Stomach (tissue), 4 donors: ENCODE results near the gene ETNK1.

Experiments
- EP300 ChIP-seq: sonication (generic); formaldehyde crosslinking; IDR thresholded peaks from one replicate; pipeline ENCODE4 v1.6.1; 2017; ENCODE audit warnings: antibody characterized with exemption
- POLR2A ChIP-seq, 4 donors: fragments of 450-650 bp; IDR thresholded peaks; one replicate each; pipeline ENCODE4 v1.6.1; 2016; ENCODE audit warnings: antibody characterized with exemption in 4 of 4, control low read depth in 2 of 4, mild to moderate bottlenecking in 1 of 4, moderate library complexity in 1 of 4
- POLR2AphosphoS5 ChIP-seq, 3 donors: sonication (generic); formaldehyde crosslinking; IDR thresholded peaks; one replicate each; pipeline ENCODE4 v1.6.1; 2016; ENCODE audit warnings: antibody characterized with exemption in 3 of 3
- TF ChIP-seq, protein P1 (sequence below), 7 experiments: fragments of 450-650 bp in 4 of 7; fragments of 200-600 bp in 3 of 7; sonication (generic) in 3 of 7; IDR thresholded peaks; one replicate each; pipeline ENCODE4 v1.5.1; 2016 to 2019; ENCODE audit warnings: antibody characterized with exemption in 7 of 7, control low read depth in 2 of 7, mild to moderate bottlenecking in 1 of 7

DNA sequence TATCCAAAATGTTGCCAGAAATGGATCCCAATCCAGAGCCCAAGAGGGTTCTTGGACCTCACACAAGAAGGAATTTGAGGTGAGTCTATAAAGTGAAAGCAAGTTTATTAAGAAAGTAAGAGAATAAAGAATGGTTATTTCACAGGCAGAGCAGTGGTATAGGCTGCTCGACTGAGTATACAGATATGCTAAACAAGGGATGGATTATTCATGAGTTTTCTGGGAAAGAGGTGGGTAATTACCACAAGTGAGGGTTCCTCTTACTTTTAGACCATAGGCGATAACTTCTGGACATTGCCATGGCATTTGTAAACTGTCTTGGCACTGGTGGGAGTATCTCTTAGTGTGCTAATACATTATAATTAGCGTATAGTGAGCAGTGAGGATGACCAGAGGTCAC is 73.6 kb downstream of the ETNK1 start:
- TF ChIP-seq, protein P1, sequence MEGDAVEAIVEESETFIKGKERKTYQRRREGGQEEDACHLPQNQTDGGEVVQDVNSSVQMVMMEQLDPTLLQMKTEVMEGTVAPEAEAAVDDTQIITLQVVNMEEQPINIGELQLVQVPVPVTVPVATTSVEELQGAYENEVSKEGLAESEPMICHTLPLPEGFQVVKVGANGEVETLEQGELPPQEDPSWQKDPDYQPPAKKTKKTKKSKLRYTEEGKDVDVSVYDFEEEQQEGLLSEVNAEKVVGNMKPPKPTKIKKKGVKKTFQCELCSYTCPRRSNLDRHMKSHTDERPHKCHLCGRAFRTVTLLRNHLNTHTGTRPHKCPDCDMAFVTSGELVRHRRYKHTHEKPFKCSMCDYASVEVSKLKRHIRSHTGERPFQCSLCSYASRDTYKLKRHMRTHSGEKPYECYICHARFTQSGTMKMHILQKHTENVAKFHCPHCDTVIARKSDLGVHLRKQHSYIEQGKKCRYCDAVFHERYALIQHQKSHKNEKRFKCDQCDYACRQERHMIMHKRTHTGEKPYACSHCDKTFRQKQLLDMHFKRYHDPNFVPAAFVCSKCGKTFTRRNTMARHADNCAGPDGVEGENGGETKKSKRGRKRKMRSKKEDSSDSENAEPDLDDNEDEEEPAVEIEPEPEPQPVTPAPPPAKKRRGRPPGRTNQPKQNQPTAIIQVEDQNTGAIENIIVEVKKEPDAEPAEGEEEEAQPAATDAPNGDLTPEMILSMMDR (IDR thresholded peaks at IDR 0.05) = no peak
- TF ChIP-seq POLR2AphosphoS5 (IDR thresholded peaks at IDR 0.05) = no peak
- TF ChIP-seq POLR2A (IDR thresholded peaks at IDR 0.05) = no peak
- no peak for TF ChIP-seq EP300
